Measurements from ENCODE around the gene ETV3. TPM values are rescaled to one million over a fixed set of nuclear protein-coding genes. Genes with fewer than 3 reads are reported as not detected.

Gene ETV3
- total RNA-seq, 6 experiments from 2014 or later = 4.9 to 7.8 (median 6.5) TPM

GRCh38 chr1:157132111-157132510, 6.1 kb downstream of the ETV3 start:
- ATAC-seq = no peak
- H3K4me1 ChIP-seq = peaks cover 0 to 18% (median 8%) of the 10 kb centered on the region in 4 donors
- no peaks in the 10 kb centered on the region for H3K9me3 ChIP-seq
- TF ChIP-seq POLR2A (IDR thresholded peaks at IDR 0.05) (no peak), CTCF (IDR thresholded peaks at IDR 0.05) (no peak)
- H3K27ac ChIP-seq = no peak overlapping the region
- no peak overlapping the region for H3K4me3 ChIP-seq
- intact Hi-C loops (cut with DNase I) = no loop called here
- WGBS (ENCODE audit: insufficient coverage, low coverage, low lambda C conversion rate, missing lambda C conversion rate) = 55% methylated on average over 5 of the region's 5 CpGs
- H3K36me3 ChIP-seq = peaks cover 6 to 72% (median 30%) of the 10 kb centered on the region in 4 donors
- no peak for DNase-seq
- H3K27me3 ChIP-seq = no peaks in the 10 kb centered on the region

GRCh38 chr1:157131281-157131680, 6.9 kb downstream of the ETV3 start:
- no peaks in the 10 kb centered on the region for H3K9me3 ChIP-seq
- DNase-seq (no peak), ATAC-seq (no peak)
- H3K4me3 ChIP-seq = no peak overlapping the region
- H3K27ac ChIP-seq = no peak overlapping the region
- H3K4me1 ChIP-seq = peaks cover 0 to 10% (median 4%) of the 10 kb centered on the region in 4 donors
- WGBS (ENCODE audit: insufficient coverage, low coverage, low lambda C conversion rate, missing lambda C conversion rate) = 74% methylated on average over 4 of the region's 4 CpGs
- H3K36me3 ChIP-seq = peaks cover 6 to 76% (median 30%) of the 10 kb centered on the region in 4 donors
- no peak for TF ChIP-seq POLR2A (IDR thresholded peaks at IDR 0.05)
- TF ChIP-seq CTCF (IDR thresholded peaks at IDR 0.05) = no peak
- no peaks in the 10 kb centered on the region for H3K27me3 ChIP-seq
- intact Hi-C loops (cut with DNase I) = no loop called here

GRCh38 chr1:157124855-157125254, 13.3 kb downstream of the ETV3 start:
- H3K4me1 ChIP-seq = no peaks in the 10 kb centered on the region
- intact Hi-C loops (cut with DNase I) = no loop called here
- no peaks in the 10 kb centered on the region for H3K27me3 ChIP-seq
- H3K27ac ChIP-seq = no peak overlapping the region
- no peaks in the 10 kb centered on the region for H3K9me3 ChIP-seq
- DNase-seq (no peak), ATAC-seq (no peak)
- no peak overlapping the region for H3K4me3 ChIP-seq
- WGBS (ENCODE audit: insufficient coverage, low coverage, low lambda C conversion rate, missing lambda C conversion rate) = 100% methylated on average over 4 of the region's 7 CpGs
- TF ChIP-seq CTCF (IDR thresholded peaks at IDR 0.05) (no peak), POLR2A (IDR thresholded peaks at IDR 0.05) (no peak)
- peaks cover 0 to 40% (median 2%) of the 10 kb centered on the region in 4 donors for H3K36me3 ChIP-seq

DNA sequence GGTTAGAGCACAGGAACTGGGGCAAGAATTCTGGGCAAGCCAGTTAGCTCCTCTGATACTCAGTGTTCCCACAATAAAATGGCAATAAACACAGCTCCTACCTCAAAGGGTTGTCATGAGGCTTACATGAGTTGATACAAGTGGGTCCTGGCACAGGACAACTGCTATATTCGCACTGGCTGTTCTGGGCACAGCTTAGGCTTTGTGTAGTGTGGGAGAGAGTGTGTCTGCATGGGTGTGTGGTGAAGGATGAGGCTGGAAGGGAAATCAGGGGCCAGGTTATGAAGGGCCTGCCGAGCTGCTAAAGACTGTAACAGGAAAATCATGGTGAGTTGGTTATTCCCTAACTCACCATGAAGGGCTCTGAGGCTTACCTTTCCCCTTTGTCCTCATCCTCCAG, 18.7 kb downstream of the ETV3 start:
- no peak overlapping the region for H3K27ac ChIP-seq
- intact Hi-C loops (cut with DNase I) = no loop called here
- peaks cover 0 to 5% (median 0%) of the 10 kb centered on the region in 4 donors for H3K36me3 ChIP-seq
- no peaks in the 10 kb centered on the region for H3K9me3 ChIP-seq
- H3K4me1 ChIP-seq = peaks cover 0 to 4% (median 0%) of the 10 kb centered on the region in 4 donors
- ATAC-seq (no peak), DNase-seq (no peak)
- no peak overlapping the region for H3K4me3 ChIP-seq
- WGBS (ENCODE audit: insufficient coverage, low coverage, low lambda C conversion rate, missing lambda C conversion rate) = 100% methylated on average over 1 of the region's 2 CpGs
- H3K27me3 ChIP-seq = no peaks in the 10 kb centered on the region
- TF ChIP-seq POLR2A (IDR thresholded peaks at IDR 0.05) (no peak), CTCF (IDR thresholded peaks at IDR 0.05) (no peak)

- H3K27me3 ChIP-seq = no peaks in the 10 kb centered on the region
- H3K4me3 ChIP-seq = no peak overlapping the region
- DNase-seq (no peak), ATAC-seq (peak in 1 of 4 donors; percentile 10)
- H3K9me3 ChIP-seq = no peaks in the 10 kb centered on the region
- H3K4me1 ChIP-seq = peaks cover 0 to 4% (median 0%) of the 10 kb centered on the region in 4 donors
- H3K27ac ChIP-seq = no peak overlapping the region
- WGBS (ENCODE audit: insufficient coverage, low coverage, low lambda C conversion rate, missing lambda C conversion rate) = 83% methylated on average over 9 of the region's 9 CpGs
- H3K36me3 ChIP-seq = peaks cover 0 to 4% (median 0%) of the 10 kb centered on the region in 4 donors
- intact Hi-C loops (cut with DNase I) = no loop called here
- no peak for TF ChIP-seq POLR2A (IDR thresholded peaks at IDR 0.05)
- TF ChIP-seq CTCF (IDR thresholded peaks at IDR 0.05) = no peak
Observed at GRCh38 chr1:157119008-157119407, 19.2 kb downstream of the ETV3 start.
